Neutrophil (primary cell): ENCODE results near the gene LMO7.

Experiments used
- H3K27ac ChIP-seq: fragments of 200-600 bp; sonication (generic); 2 replicates; pipeline ENCODE4 v1.5.1; 2016; ENCODE audit warnings: mild to moderate bottlenecking, moderate library complexity
- H3K27me3 ChIP-seq: fragments of 200-600 bp; sonication (generic); 2 replicates; pipeline ENCODE4 v1.6.0; 2016; ENCODE audit warnings: mild to moderate bottlenecking
- H3K36me3 ChIP-seq: fragments of 200-600 bp; sonication (generic); 2 replicates; pipeline ENCODE4 v1.5.1; 2017
- H3K4me1 ChIP-seq, 2 experiments: fragments of 200-600 bp in 1 of 2; sonication (generic) in 1 of 2; 1 replicate in 1 of 2; 2 replicates in 1 of 2; pipeline versions ENCODE4 v1.5.1 to v1.6.1; 2013 to 2016; ENCODE audit warnings: low read depth in 1 of 2, low read length in 1 of 2, mild to moderate bottlenecking in 1 of 2, moderate library complexity in 1 of 2; ENCODE audit not compliant: control insufficient read depth in 1 of 2, insufficient read depth in 1 of 2
- H3K4me3 ChIP-seq, 2 experiments: fragments of 200-600 bp in 1 of 2; sonication (generic) in 1 of 2; 1 replicate in 1 of 2; 2 replicates in 1 of 2; pipeline ENCODE4 v1.5.1; 2013 to 2016; ENCODE audit warnings: low read depth in 1 of 2, low read length in 1 of 2, mild to moderate bottlenecking in 1 of 2, moderate library complexity in 1 of 2
- H3K9me3 ChIP-seq: fragments of 200-600 bp; sonication (generic); 2 replicates; pipeline ENCODE4 v1.5.1; 2016
- TF ChIP-seq, protein P1 (sequence below): fragments of 200-600 bp; sonication (generic); IDR thresholded peaks from 2 replicates; pipeline ENCODE4 v1.5.1; 2016; ENCODE audit warnings: antibody characterized with exemption

Gene LMO7

DNA sequence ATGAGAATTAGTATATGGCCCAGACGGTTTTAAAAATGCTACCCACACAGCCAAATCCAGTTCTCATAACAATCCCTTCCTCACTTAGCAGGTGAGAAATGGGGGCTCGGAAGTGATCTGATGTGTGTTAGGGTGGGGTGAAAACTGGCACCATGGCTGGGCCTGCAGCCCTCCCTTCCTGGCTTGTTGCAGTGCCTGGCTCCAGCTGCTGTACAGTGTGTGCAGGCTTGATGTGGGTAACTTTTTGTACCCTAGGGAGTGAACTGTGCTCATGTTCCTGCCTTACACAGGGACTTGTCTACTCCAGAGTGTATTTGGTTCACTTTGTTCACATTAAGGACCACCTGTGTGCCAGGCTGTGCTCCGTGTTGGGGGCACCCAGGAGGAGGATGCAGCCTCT, 177.2 kb downstream of the LMO7 start:
- Histone ChIP-seq H3K27ac (no peak overlapping the region), H3K4me1 (no peaks in the 10 kb centered on the region), H3K36me3 (no peaks in the 10 kb centered on the region), H3K4me3 (no peak overlapping the region), H3K27me3 (no peaks in the 10 kb centered on the region), H3K9me3 (no peaks in the 10 kb centered on the region)
- TF ChIP-seq, protein P1, sequence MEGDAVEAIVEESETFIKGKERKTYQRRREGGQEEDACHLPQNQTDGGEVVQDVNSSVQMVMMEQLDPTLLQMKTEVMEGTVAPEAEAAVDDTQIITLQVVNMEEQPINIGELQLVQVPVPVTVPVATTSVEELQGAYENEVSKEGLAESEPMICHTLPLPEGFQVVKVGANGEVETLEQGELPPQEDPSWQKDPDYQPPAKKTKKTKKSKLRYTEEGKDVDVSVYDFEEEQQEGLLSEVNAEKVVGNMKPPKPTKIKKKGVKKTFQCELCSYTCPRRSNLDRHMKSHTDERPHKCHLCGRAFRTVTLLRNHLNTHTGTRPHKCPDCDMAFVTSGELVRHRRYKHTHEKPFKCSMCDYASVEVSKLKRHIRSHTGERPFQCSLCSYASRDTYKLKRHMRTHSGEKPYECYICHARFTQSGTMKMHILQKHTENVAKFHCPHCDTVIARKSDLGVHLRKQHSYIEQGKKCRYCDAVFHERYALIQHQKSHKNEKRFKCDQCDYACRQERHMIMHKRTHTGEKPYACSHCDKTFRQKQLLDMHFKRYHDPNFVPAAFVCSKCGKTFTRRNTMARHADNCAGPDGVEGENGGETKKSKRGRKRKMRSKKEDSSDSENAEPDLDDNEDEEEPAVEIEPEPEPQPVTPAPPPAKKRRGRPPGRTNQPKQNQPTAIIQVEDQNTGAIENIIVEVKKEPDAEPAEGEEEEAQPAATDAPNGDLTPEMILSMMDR = no peak

DNA sequence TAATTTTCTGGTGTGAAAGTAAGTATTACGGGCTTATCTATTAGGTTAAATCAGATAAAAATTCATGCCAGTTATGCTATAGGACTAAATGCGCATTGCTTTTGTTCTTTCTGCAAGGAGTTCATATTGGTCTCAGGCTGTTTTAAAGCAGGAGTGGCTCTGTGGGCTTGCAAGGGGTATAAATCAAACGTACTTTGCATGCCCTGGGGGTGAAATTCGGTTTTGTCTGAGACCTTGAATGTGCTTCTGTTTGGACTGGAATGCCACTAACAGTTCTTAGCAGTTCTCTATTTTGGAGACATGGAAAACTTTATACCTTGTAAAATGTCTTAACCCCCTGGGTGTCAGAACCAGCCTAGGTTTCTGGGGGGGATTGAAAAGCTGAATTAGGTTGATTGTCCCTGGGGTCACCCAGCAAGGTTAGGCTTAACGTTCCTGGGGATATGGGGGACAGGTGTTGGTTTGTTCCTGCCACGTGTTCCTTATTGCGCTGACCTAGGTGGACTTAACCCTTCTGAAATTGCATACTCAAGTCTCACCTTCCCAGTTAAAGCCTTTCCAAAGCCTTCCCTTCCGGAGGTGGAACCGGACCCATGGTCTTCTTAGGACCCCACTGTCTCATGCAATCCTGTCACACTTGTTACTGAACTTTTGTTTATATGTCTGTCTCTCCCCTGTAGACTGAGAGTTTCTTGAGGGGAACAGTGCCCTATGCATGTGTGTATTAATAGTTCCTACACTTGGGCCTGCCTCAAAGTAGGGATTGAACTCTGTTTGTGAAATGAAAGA, 182.2 kb downstream of the LMO7 start:
- H3K4me1 ChIP-seq = no peaks in the 10 kb centered on the region
- no peaks in the 10 kb centered on the region for H3K9me3 ChIP-seq
- H3K27ac ChIP-seq = no peak overlapping the region
- no peaks in the 10 kb centered on the region for H3K36me3 ChIP-seq
- TF ChIP-seq, protein P1 = no peak
- no peak overlapping the region for H3K4me3 ChIP-seq
- H3K27me3 ChIP-seq = no peaks in the 10 kb centered on the region

DNA sequence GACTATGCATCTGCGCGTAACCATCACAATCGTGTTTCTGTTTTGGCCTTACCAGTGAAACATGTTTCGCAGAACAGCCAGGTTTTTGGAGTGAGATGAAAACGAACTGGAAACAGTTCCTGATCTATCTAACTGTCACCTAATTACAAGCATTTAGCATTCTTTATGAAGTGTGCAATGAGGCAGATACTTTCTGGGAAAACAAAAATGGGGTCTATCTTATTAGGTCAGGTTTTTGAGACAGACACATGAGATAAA, 182.8 kb downstream of the LMO7 start:
- Histone ChIP-seq H3K27me3 (no peaks in the 10 kb centered on the region), H3K4me3 (no peak overlapping the region), H3K9me3 (no peaks in the 10 kb centered on the region), H3K36me3 (no peaks in the 10 kb centered on the region), H3K27ac (no peak overlapping the region), H3K4me1 (no peaks in the 10 kb centered on the region)
- TF ChIP-seq, protein P1 = no peak

GRCh38 chr13:75825161-75825560, 189.0 kb downstream of the LMO7 start:
- H3K4me1 ChIP-seq = no peaks in the 10 kb centered on the region
- H3K4me3 ChIP-seq = no peak overlapping the region
- no peak overlapping the region for H3K27ac ChIP-seq
- no peaks in the 10 kb centered on the region for H3K36me3 ChIP-seq
- H3K9me3 ChIP-seq = no peaks in the 10 kb centered on the region
- no peaks in the 10 kb centered on the region for H3K27me3 ChIP-seq
- TF ChIP-seq, protein P1 = no peak

DNA sequence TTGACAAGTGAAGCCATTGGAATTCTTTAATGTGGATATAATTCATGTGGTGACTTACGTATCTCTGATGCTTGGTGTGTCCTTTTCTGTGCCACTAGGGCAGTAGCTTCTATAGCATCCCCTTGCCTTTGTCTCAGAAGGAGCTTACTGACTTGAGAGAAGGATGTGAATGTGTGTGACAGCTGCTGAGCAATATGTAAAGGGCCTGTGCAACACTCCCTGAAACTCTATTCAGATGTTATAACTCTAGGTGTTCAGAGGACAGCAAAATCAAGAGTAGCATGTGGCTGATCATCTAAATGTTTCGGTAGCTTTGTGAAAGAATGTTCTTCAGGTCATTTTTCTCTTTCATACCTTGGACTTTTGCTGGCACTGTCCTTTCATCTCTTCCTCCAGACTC, 189.5 kb downstream of the LMO7 start:
- H3K4me1 ChIP-seq = no peaks in the 10 kb centered on the region
- H3K9me3 ChIP-seq = no peaks in the 10 kb centered on the region
- H3K36me3 ChIP-seq = no peaks in the 10 kb centered on the region
- no peak overlapping the region for H3K4me3 ChIP-seq
- TF ChIP-seq, protein P1 = no peak
- H3K27me3 ChIP-seq = no peaks in the 10 kb centered on the region
- H3K27ac ChIP-seq = no peak overlapping the region
